PC-9 (cell line): ENCODE data around the gene SCAMP1.

Experiments
- EZH2 ChIP-seq: fragments of 200-600 bp; sonication (generic); IDR thresholded peaks from 2 replicates; pipeline ENCODE4 v1.8.0; 2017; ENCODE audit warnings: antibody characterized with exemption, low read depth
- TF ChIP-seq, protein P1 (sequence below): fragments of 200-600 bp; sonication (generic); conservative IDR thresholded peaks from 2 replicates; pipeline ENCODE4 v1.6.1; 2017; ENCODE audit warnings: mixed run types, antibody characterized with exemption, mild to moderate bottlenecking, moderate library complexity

DNA sequence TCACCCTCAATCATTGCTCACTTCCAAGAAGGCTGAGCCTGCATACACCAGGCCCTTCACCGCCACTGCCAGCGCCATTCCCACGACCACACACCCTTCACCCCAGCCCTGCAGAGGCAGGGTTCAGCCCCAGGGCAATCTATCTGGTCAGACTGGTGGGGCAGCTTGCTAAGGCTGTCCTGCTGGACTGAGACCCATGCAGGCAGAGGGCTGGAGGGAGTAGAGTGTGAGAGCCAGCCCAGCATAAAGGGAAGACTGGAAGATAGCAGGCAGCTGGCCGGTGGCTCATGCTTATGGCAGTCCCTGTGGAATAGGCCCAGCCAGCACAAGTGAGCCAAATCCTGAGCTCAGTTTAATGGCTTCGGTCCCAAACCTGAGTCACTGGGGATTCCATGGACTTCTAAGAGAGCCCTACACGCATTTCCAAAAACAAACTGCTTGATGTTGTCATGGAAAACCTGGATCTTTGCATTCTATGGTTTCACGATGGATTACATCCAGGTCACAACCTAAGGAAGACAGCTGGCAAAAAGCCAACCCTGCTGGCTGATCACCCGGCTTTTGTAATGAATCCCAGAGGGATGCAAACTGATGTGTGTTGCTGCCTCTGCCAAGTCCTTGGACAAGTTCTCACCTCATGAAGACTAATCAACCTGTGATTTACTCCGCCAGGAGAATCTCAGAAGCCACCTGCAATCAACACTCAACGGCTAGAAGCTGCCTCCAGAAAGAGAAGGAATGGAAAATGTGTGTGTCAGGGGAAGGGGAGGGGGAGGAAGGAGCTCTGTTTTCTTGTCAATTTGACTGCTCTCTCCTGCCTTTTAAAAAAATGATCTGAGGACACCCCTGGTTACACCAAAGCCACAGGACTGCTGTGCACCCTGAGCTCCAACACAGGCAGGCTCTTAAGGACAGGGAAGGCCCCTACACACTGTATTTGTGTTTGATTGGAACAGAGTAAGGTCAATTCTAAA lies 144.6 kb downstream of the SCAMP1 start:
- TF ChIP-seq EZH2 = no peak
- TF ChIP-seq, protein P1, sequence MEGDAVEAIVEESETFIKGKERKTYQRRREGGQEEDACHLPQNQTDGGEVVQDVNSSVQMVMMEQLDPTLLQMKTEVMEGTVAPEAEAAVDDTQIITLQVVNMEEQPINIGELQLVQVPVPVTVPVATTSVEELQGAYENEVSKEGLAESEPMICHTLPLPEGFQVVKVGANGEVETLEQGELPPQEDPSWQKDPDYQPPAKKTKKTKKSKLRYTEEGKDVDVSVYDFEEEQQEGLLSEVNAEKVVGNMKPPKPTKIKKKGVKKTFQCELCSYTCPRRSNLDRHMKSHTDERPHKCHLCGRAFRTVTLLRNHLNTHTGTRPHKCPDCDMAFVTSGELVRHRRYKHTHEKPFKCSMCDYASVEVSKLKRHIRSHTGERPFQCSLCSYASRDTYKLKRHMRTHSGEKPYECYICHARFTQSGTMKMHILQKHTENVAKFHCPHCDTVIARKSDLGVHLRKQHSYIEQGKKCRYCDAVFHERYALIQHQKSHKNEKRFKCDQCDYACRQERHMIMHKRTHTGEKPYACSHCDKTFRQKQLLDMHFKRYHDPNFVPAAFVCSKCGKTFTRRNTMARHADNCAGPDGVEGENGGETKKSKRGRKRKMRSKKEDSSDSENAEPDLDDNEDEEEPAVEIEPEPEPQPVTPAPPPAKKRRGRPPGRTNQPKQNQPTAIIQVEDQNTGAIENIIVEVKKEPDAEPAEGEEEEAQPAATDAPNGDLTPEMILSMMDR = no peak
